Spinal cord (tissue), 10 donors: Measurements from ENCODE around the gene EXOC1L. TPM values are rescaled to one million over a fixed set of nuclear protein-coding genes. Genes with fewer than 3 reads are reported as not detected.
"Not testable (repeated sequence)": the region's sequence is repeated elsewhere in the genome, so short reads cannot be mapped to it uniquely, and the experiment has no call there.

Experiments used
- DNase-seq, 6 donors: peaks; one replicate each; pipeline versions ENCODE4 v3.0.0 to v3.0.0-alpha.2; 2013 to 2015; ENCODE audit warnings: low spot score in 6 of 6, low read depth in 4 of 6
- H3K27ac ChIP-seq: one replicate; pipeline ENCODE4 v1.5.1; 2013; ENCODE audit warnings: low read depth, low read length, control low read depth
- H3K27me3 ChIP-seq: one replicate; pipeline ENCODE4 v1.6.1; 2013; ENCODE audit warnings: low read length; ENCODE audit not compliant: control insufficient read depth, insufficient read depth
- H3K36me3 ChIP-seq: one replicate; pipeline ENCODE4 v1.6.1; 2013; ENCODE audit warnings: low read length; ENCODE audit not compliant: control insufficient read depth, insufficient read depth
- H3K4me1 ChIP-seq: one replicate; pipeline ENCODE4 v1.6.1; 2013; ENCODE audit warnings: low read length; ENCODE audit not compliant: control insufficient read depth, insufficient read depth
- H3K4me3 ChIP-seq: one replicate; pipeline ENCODE4 v1.5.1; 2013; ENCODE audit warnings: low read depth, low read length, control low read depth
- H3K9me3 ChIP-seq: one replicate; pipeline ENCODE4 v1.6.1; 2013; ENCODE audit warnings: low read length; ENCODE audit not compliant: control insufficient read depth, insufficient read depth
- WGBS: methylation state at CpG from one replicate; pipeline ENCODE4 v1.1.5; 2013; ENCODE audit warnings: missing lambda C conversion rate; ENCODE audit not compliant: insufficient coverage; 5-methylcytosine and 5-hydroxymethylcytosine counted together
- polyA plus RNA-seq, 2 donors: library from polyadenylated mRNA; unstranded; fragments of 120-200 nt; gene quantifications; one replicate each; pipeline ENCODE4 v1.2.1, GENCODE V29; 2013; ENCODE audit not compliant: insufficient read length in 2 of 2
- total RNA-seq, 2 donors: library from RNA; depleted of rRNA in 1 of 2; stranded (reverse); fragments of 120-200 nt in 1 of 2; fragments of >200 nt in 1 of 2; gene quantifications; one replicate each; pipeline versions ENCODE4 v1.2.3 to v1.2.4, GENCODE V29; 2013 to 2014
- donor health status: healthy.

EXOC1L gene
- total and polyA plus RNA-seq, 4 donors, result 0.17 to 0.59 TPM; not detected in 2

GRCh38 chr4:55830048-55830447 lies 10.5 kb downstream of the EXOC1L start:
- no peak overlapping the region for H3K4me3 ChIP-seq
- no peaks in the 10 kb centered on the region for H3K36me3 ChIP-seq
- no peaks in the 10 kb centered on the region for H3K9me3 ChIP-seq
- DNase-seq, result no peak
- no peaks in the 10 kb centered on the region for H3K4me1 ChIP-seq
- no CpG with 5 or more reads among the region's 3 CpGs for WGBS
- H3K27ac ChIP-seq, result no peak overlapping the region
- H3K27me3 ChIP-seq, result no peaks in the 10 kb centered on the region

GRCh38 chr4:55830716-55831115 lies 11.1 kb downstream of the EXOC1L start:
- H3K9me3 ChIP-seq, result no peaks in the 10 kb centered on the region
- H3K36me3 ChIP-seq, result no peaks in the 10 kb centered on the region
- DNase-seq, result no peak
- no peaks in the 10 kb centered on the region for H3K4me1 ChIP-seq
- 87% methylated on average over 3 of the region's 4 CpGs for WGBS
- H3K27ac ChIP-seq, result no peak overlapping the region
- H3K27me3 ChIP-seq, result no peaks in the 10 kb centered on the region
- H3K4me3 ChIP-seq, result no peak overlapping the region

GRCh38 chr4:55834086-55834795 lies 14.7 kb downstream of the EXOC1L start:
- H3K27me3 ChIP-seq, result no peaks in the 10 kb centered on the region
- no peak overlapping the region for H3K27ac ChIP-seq
- no peaks in the 10 kb centered on the region for H3K4me1 ChIP-seq
- no CpG with 5 or more reads among the region's 3 CpGs for WGBS
- no peak overlapping the region for H3K4me3 ChIP-seq
- no peaks in the 10 kb centered on the region for H3K36me3 ChIP-seq
- H3K9me3 ChIP-seq, result no peaks in the 10 kb centered on the region
- DNase-seq, result no peak

GRCh38 chr4:55837903-55838302 lies 18.3 kb downstream of the EXOC1L start:
- Histone ChIP-seq H3K4me1 (no peaks in the 10 kb centered on the region), H3K27me3 (no peaks in the 10 kb centered on the region), H3K9me3 (no peaks in the 10 kb centered on the region), H3K4me3 (no peak overlapping the region), H3K36me3 (no peaks in the 10 kb centered on the region), H3K27ac (no peak overlapping the region)
- no CpG with 5 or more reads among the region's 1 CpG for WGBS
- DNase-seq, result no peak

- Histone ChIP-seq H3K4me1 (no peaks in the 10 kb centered on the region), H3K4me3 (no peak overlapping the region), H3K9me3 (no peaks in the 10 kb centered on the region), H3K27ac (no peak overlapping the region), H3K27me3 (no peaks in the 10 kb centered on the region), H3K36me3 (no peaks in the 10 kb centered on the region)
- DNase-seq, result no peak
- no CpG with 5 or more reads among the region's 1 CpG for WGBS
Observed at GRCh38 chr4:55838356-55838755, 18.8 kb downstream of the EXOC1L start.

- no peaks in the 10 kb centered on the region for H3K4me1 ChIP-seq
- H3K4me3 ChIP-seq, result no peak overlapping the region
- DNase-seq, result no peak
- H3K9me3 ChIP-seq, result no peaks in the 10 kb centered on the region
- H3K27ac ChIP-seq, result no peak overlapping the region
- H3K36me3 ChIP-seq, result no peaks in the 10 kb centered on the region
- H3K27me3 ChIP-seq, result no peaks in the 10 kb centered on the region
Observed at GRCh38 chr4:55838952-55839351, 19.4 kb downstream of the EXOC1L start.

GRCh38 chr4:55840956-55841355 lies 21.4 kb downstream of the EXOC1L start:
- Histone ChIP-seq H3K36me3 (no peaks in the 10 kb centered on the region), H3K27ac (no peak overlapping the region), H3K9me3 (no peaks in the 10 kb centered on the region), H3K27me3 (no peaks in the 10 kb centered on the region), H3K4me3 (no peak overlapping the region), H3K4me1 (no peaks in the 10 kb centered on the region)
- DNase-seq, result no peak
- WGBS, result 100% methylated on average over 1 of the region's 1 CpG

GRCh38 chr4:55841373-55842239 lies 22.0 kb downstream of the EXOC1L start:
- not testable (repeated sequence) for H3K36me3 ChIP-seq, H3K9me3 ChIP-seq, H3K27me3 ChIP-seq, H3K4me3 ChIP-seq, H3K4me1 ChIP-seq, H3K27ac ChIP-seq, DNase-seq
- WGBS, result 88% methylated on average over 16 of the region's 22 CpGs

- not testable (repeated sequence) for H3K27ac ChIP-seq, H3K36me3 ChIP-seq, DNase-seq, H3K27me3 ChIP-seq, H3K9me3 ChIP-seq, H3K4me1 ChIP-seq, H3K4me3 ChIP-seq
- WGBS, result 20% methylated on average over 1 of the region's 10 CpGs
Observed at GRCh38 chr4:55842312-55842711, 22.7 kb downstream of the EXOC1L start.

GRCh38 chr4:55849724-55850123 lies 30.1 kb downstream of the EXOC1L start:
- no peak for DNase-seq
- Histone ChIP-seq H3K27me3 (peaks cover 8% of the 10 kb centered on the region), H3K27ac (no peak overlapping the region), H3K9me3 (no peaks in the 10 kb centered on the region), H3K4me1 (no peaks in the 10 kb centered on the region), H3K36me3 (no peaks in the 10 kb centered on the region), H3K4me3 (no peak overlapping the region)
- 54% methylated on average over 7 of the region's 9 CpGs for WGBS
